K562 (cell line): ENCODE results near the gene RNF166. TPM values are rescaled to one million over a fixed set of nuclear protein-coding genes. Genes with fewer than 3 reads are reported as not detected.

ENCODE experiments used
- ARHGAP35 ChIP-seq: fragments of 450-650 bp; IDR thresholded peaks from 2 replicates; pipeline ENCODE4 v1.6.1; 2018; ENCODE audit not compliant: partially characterized antibody
- E2F5 ChIP-seq: sonication (generic); formaldehyde crosslinking; IDR thresholded peaks from 2 replicates; pipeline ENCODE4 v1.8.0; 2022; ENCODE audit warnings: mild to moderate bottlenecking, missing genetic modification reagents
- HNRNPL ChIP-seq: fragments of 200-400 bp; formaldehyde crosslinking; IDR thresholded peaks from 2 replicates; pipeline ENCODE4 v1.6.1; 2017; ENCODE audit warnings: low read depth, mild to moderate bottlenecking, low read length
- JUND ChIP-seq, 2 experiments: IDR thresholded peaks; 2 replicates in 1 of 2; 3 replicates in 1 of 2; pipeline ENCODE4 v1.6.1; 2011; ENCODE audit warnings: borderline replicate concordance in 2 of 2, low read depth in 2 of 2, low read length in 2 of 2, improper control_type of control experiment in 1 of 2, missing biosample characterization in 1 of 2, missing genetic modification characterization in 1 of 2, missing genetic modification reagents in 1 of 2
- KHSRP ChIP-seq: fragments of 450-650 bp; IDR thresholded peaks from 2 replicates; pipeline ENCODE4 v1.6.1; 2017
- MCM3 ChIP-seq: fragments of 450-650 bp; IDR thresholded peaks from 2 replicates; pipeline ENCODE4 v1.6.1; 2016
- NBN ChIP-seq: fragments of 450-650 bp; IDR thresholded peaks from 2 replicates; pipeline ENCODE4 v1.6.1; 2016; ENCODE audit warnings: low read depth, mild to moderate bottlenecking
- PHTF2 ChIP-seq: fragments of 250-450 bp; sonication (Bioruptor Pico); IDR thresholded peaks from 2 replicates; pipeline ENCODE4 v1.5.0; 2021; ENCODE audit warnings: mild to moderate bottlenecking
- RBM22 ChIP-seq: fragments of 200-400 bp; formaldehyde crosslinking; IDR thresholded peaks from 2 replicates; pipeline ENCODE4 v1.6.1; 2018; ENCODE audit warnings: low read length, low read depth; ENCODE audit not compliant: poor library complexity, severe bottlenecking
- SRSF1 ChIP-seq: fragments of 200-400 bp; formaldehyde crosslinking; IDR thresholded peaks from 2 replicates; pipeline ENCODE4 v1.6.1; 2017; ENCODE audit warnings: mild to moderate bottlenecking, low read depth, low read length, moderate library complexity
- TAF15 ChIP-seq: fragments of 200-400 bp; formaldehyde crosslinking; IDR thresholded peaks from 2 replicates; pipeline ENCODE4 v1.6.1; 2017; ENCODE audit warnings: mild to moderate bottlenecking, low read depth, low read length, moderate library complexity
- TAF9B ChIP-seq: fragments of 450-650 bp; IDR thresholded peaks from 2 replicates; pipeline ENCODE4 v1.6.1; 2018; ENCODE audit warnings: mild to moderate bottlenecking; ENCODE audit not compliant: partially characterized antibody
- TEAD1 ChIP-seq, 2 experiments: fragments of 450-650 bp in 1 of 2; sonication (generic) in 1 of 2; formaldehyde crosslinking; IDR thresholded peaks; 2 replicates each; pipeline versions ENCODE4 v1.4.0 to v1.8.0; 2020 to 2022; ENCODE audit warnings: mild to moderate bottlenecking in 2 of 2, missing genetic modification reagents in 1 of 2
- ZBTB26 ChIP-seq: fragments of 450-650 bp; formaldehyde crosslinking; IDR thresholded peaks from 2 replicates; pipeline ENCODE4 v1.4.0; 2022; ENCODE audit warnings: missing genetic modification characterization
- ZBTB33 ChIP-seq: sonication (generic); formaldehyde crosslinking; IDR thresholded peaks from 2 replicates; pipeline ENCODE4 v1.8.1; 2023; ENCODE audit warnings: mild to moderate bottlenecking, missing genetic modification reagents
- ZC3H11A ChIP-seq: IDR thresholded peaks from 2 replicates; pipeline ENCODE4 v1.6.1; 2012; ENCODE audit warnings: low read depth, low read length, improper control_type of control experiment
- ZNF121 ChIP-seq: sonication (generic); formaldehyde crosslinking; conservative IDR thresholded peaks from 2 replicates; pipeline ENCODE4 v1.8.0; 2022; ENCODE audit warnings: missing genetic modification reagents
- ZNF444 ChIP-seq: fragments of 250-450 bp; sonication (Bioruptor Pico); IDR thresholded peaks from 2 replicates; pipeline ENCODE4 v1.4.0; 2020; ENCODE audit warnings: mild to moderate bottlenecking, moderate library complexity
- ZNF639 ChIP-seq, 2 experiments: fragments of 200-800 bp in 1 of 2; sonication (Bioruptor generic) in 1 of 2; sonication (generic) in 1 of 2; formaldehyde crosslinking in 1 of 2; IDR thresholded peaks in 1 of 2; conservative IDR thresholded peaks in 1 of 2; 2 replicates each; pipeline versions ENCODE4 v1.5.0 to v1.6.1; 2016 to 2020; ENCODE audit warnings: missing compliant biosample characterization in 1 of 2, missing genetic modification characterization in 1 of 2, missing genetic modification reagents in 1 of 2
- ZNF644 ChIP-seq: fragments of 200-800 bp; sonication (Bioruptor generic); IDR thresholded peaks from 2 replicates; pipeline ENCODE4 v1.6.1; 2016; ENCODE audit warnings: low read depth, missing genetic modification characterization, missing compliant biosample characterization
- polyA plus RNA-seq, 8 experiments: library from polyadenylated mRNA; depleted of rRNA in 4 of 8; stranded (reverse) in 5 of 8; unstranded in 3 of 8; fragments of >200 nt; fragmentation: Nextera tagmentation in 2 of 8; fragmentation: Illumina TruSeq in 1 of 8; extraction: Ambion mirVana in 2 of 8; extraction: Trizol in 1 of 8; gene quantifications; 2 replicates each; pipeline versions ENCODE4 v1.2.1 to v1.2.3, GENCODE V29; 2011 to 2014; ENCODE audit warnings: inconsistent platforms in 1 of 8, missing spikeins in 1 of 8
- total RNA-seq, 7 experiments: library from RNA; depleted of rRNA in 6 of 7; stranded (reverse); fragments of >200 nt in 6 of 7; fragmentation: Illumina TruSeq in 2 of 7; extraction: Trizol in 2 of 7; gene quantifications; 2 replicates each; pipeline versions ENCODE4 v1.2.1 to v1.2.3, GENCODE V29; 2011 to 2021; ENCODE audit warnings: low replicate concordance in 1 of 7

Gene RNF166
- total and polyA plus RNA-seq, 9 of the 15 experiments (the other 6 are each of a cell fraction or from before 2014, with no cell fraction given) = 0.56 to 60.3 (median 19.5) TPM

- 0 out of 2 replicates have a peak, but pooled peaks have one; percentile 55 for TF ChIP-seq ZBTB33 (CRISPR knock-in tag)
- no peak for TF ChIP-seq ZC3H11A
- peak; percentile 78 for TF ChIP-seq RBM22
- TF ChIP-seq TEAD1 (CRISPR knock-in tag; IDR thresholded peaks at IDR 0.05) = no peak
- TF ChIP-seq HNRNPL = 0 out of 2 replicates have a peak, but pooled peaks have one; percentile 40
- TF ChIP-seq ZNF444 (CRISPR knock-in tag) = no peak
- TF ChIP-seq ZNF121 (CRISPR knock-in tag) = peak; percentile 38; the same call in 1 of the 2 replicates
- no peak for TF ChIP-seq KHSRP
- TF ChIP-seq TAF15 = no peak
- TF ChIP-seq ZNF639 (CRISPR knock-in tag; conservative IDR thresholded peaks at IDR 0.05 in 1 of 2, IDR thresholded peaks at IDR 0.05 in 1 of 2) = no peak
- TF ChIP-seq PHTF2 = no peak
- no peak for TF ChIP-seq SRSF1
- no peak for TF ChIP-seq NBN
- no peak for TF ChIP-seq TAF9B
- no peak for TF ChIP-seq JUND (IDR thresholded peaks at IDR 0.05; ENCODE audit: borderline replicate concordance, low read depth, low read length)
- TF ChIP-seq JUND (tag; IDR thresholded peaks at IDR 0.05; ENCODE audit: borderline replicate concordance, low read depth, low read length) = no peak
- TF ChIP-seq ZNF644 = no peak
- TF ChIP-seq MCM3 = no peak
- TF ChIP-seq ZBTB26 = no peak
- TF ChIP-seq E2F5 (CRISPR knock-in tag) = no peak
- TF ChIP-seq ARHGAP35 = no peak
Measured at GRCh38 chr16:88647178-88648070, 58.8 kb downstream of the RNF166 start (continued).
